Kidney (tissue), 14 donors: ENCODE results near the gene SMYD3. TPM values are rescaled to one million over a fixed set of nuclear protein-coding genes. Genes with fewer than 3 reads are reported as not detected.

ENCODE experiments used
- DNase-seq, 5 donors: peaks; one replicate each; pipeline ENCODE4 v3.0.0-alpha.2; 2013 to 2020
- FAIRE-seq: peaks from 2 replicates; lab custom pipeline; 2012; peaks lifted over from hg19 to GRCh38; lab: Jason Lieb, UNC
- H3K27ac ChIP-seq, 2 donors: one replicate each; pipeline ENCODE4 v1.7.0; 2013; ENCODE audit warnings: low read depth in 2 of 2, low read length in 2 of 2, inconsistent platforms in 1 of 2
- H3K27me3 ChIP-seq: one replicate; pipeline ENCODE4 v1.7.1; 2013; ENCODE audit warnings: low read length, inconsistent platforms; ENCODE audit not compliant: control insufficient read depth, insufficient read depth
- H3K36me3 ChIP-seq, 3 donors: one replicate each; pipeline versions ENCODE4 v1.7.0 to v1.7.1; 2013; ENCODE audit warnings: low read length in 3 of 3, control low read depth in 1 of 3, inconsistent platforms in 1 of 3; ENCODE audit not compliant: insufficient read depth in 3 of 3, control insufficient read depth in 2 of 3
- H3K4me1 ChIP-seq, 3 donors: one replicate each; pipeline versions ENCODE4 v1.7.0 to v1.7.1; 2013; ENCODE audit warnings: low read length in 3 of 3, inconsistent platforms in 1 of 3, low read depth in 1 of 3; ENCODE audit not compliant: control insufficient read depth in 2 of 3, insufficient read depth in 2 of 3
- H3K4me3 ChIP-seq, 3 donors: one replicate each; pipeline versions ENCODE4 v1.7.0 to v1.8.1; 2013; ENCODE audit warnings: low read length in 3 of 3, control low read depth in 1 of 3, inconsistent platforms in 1 of 3
- H3K9ac ChIP-seq, 3 donors: one replicate each; pipeline versions ENCODE4 v1.7.0 to v1.7.1; 2013; ENCODE audit warnings: low read length in 3 of 3, control low read depth in 1 of 3, inconsistent platforms in 1 of 3
- H3K9me3 ChIP-seq, 3 donors: one replicate each; pipeline versions ENCODE4 v1.7.0 to v1.7.1; 2013; ENCODE audit warnings: low read length in 3 of 3, control low read depth in 1 of 3, inconsistent platforms in 1 of 3; ENCODE audit not compliant: control insufficient read depth in 2 of 3, insufficient read depth in 1 of 3
- intact Hi-C: fragments of 100-400 bp; cut with DNase I; formaldehyde crosslinking; loops from one replicate; pipeline ENCODE4 v1.11.1; 2022
- polyA plus RNA-seq: library from polyadenylated mRNA; stranded (reverse); fragments of 350-450 nt; fragmentation: Illumina TruSeq; extraction: RNeasy Lipid Tissue Mini Kit (QIAGEN cat#74804); gene quantifications from one replicate; pipeline ENCODE4 v1.2.3, GENCODE V29; 2014; ENCODE audit warnings: low read depth, low replicate concordance; ENCODE audit not compliant: insufficient read depth
- total RNA-seq: library from RNA; stranded (reverse); fragmentation: NEBNext Ultra II Directional; extraction: Animal tissue kit (Norgen Biotek cat#: 25700); gene quantifications from one replicate; pipeline ENCODE4 v1.2.1, GENCODE V29; 2021
- TF ChIP-seq, protein P1 (sequence below): IDR thresholded peaks from 3 replicates; pipeline ENCODE4 v1.5.1; 2012; ENCODE audit warnings: mild to moderate bottlenecking, moderate library complexity, borderline replicate concordance; ENCODE audit not compliant: insufficient read depth; ENCODE audit errors: extremely low read depth
- donor health status: control.
- donor health status: control.
- donor health status: control.
- donor health status: control.
- donor health status: control.
- donor health status: DM: yes; HTN: yes; CAD: no.
- donor health status: Normal renal cell carcinoma (clear cell type).

SMYD3 gene
- total and polyA plus RNA-seq, 2 donors from 2014 or later: 23.3 to 23.9 TPM

DNA sequence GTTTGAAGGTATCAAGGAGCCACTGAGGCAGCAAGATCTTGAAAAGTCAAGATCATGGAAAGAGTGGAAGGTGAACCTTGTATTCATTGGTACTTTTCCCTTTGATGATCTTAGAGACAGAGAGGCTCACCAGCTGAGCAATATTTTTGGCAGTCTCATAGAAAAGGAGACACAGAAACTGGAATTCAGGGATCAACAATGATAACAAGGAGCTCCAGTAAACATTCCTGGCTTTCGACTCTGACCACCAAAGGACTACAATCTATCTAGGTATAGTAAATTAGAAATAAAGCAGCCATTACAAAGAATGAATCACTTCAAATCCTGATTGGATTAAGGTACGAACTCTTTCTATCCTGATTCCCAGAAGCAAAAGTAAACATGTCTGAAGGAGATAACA is 736.9 kb downstream of the SMYD3 start:
- Histone ChIP-seq H3K36me3 (no peaks in the 10 kb centered on the region), H3K9me3 (no peaks in the 10 kb centered on the region), H3K4me3 (no peak overlapping the region), H3K9ac (no peak overlapping the region), H3K27ac (no peak overlapping the region), H3K4me1 (no peaks in the 10 kb centered on the region), H3K27me3 (no peaks in the 10 kb centered on the region)
- TF ChIP-seq, protein P1, sequence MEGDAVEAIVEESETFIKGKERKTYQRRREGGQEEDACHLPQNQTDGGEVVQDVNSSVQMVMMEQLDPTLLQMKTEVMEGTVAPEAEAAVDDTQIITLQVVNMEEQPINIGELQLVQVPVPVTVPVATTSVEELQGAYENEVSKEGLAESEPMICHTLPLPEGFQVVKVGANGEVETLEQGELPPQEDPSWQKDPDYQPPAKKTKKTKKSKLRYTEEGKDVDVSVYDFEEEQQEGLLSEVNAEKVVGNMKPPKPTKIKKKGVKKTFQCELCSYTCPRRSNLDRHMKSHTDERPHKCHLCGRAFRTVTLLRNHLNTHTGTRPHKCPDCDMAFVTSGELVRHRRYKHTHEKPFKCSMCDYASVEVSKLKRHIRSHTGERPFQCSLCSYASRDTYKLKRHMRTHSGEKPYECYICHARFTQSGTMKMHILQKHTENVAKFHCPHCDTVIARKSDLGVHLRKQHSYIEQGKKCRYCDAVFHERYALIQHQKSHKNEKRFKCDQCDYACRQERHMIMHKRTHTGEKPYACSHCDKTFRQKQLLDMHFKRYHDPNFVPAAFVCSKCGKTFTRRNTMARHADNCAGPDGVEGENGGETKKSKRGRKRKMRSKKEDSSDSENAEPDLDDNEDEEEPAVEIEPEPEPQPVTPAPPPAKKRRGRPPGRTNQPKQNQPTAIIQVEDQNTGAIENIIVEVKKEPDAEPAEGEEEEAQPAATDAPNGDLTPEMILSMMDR: no peak
- FAIRE-seq (no peak), DNase-seq (no peak)
- intact Hi-C loops: no loop called here

DNA sequence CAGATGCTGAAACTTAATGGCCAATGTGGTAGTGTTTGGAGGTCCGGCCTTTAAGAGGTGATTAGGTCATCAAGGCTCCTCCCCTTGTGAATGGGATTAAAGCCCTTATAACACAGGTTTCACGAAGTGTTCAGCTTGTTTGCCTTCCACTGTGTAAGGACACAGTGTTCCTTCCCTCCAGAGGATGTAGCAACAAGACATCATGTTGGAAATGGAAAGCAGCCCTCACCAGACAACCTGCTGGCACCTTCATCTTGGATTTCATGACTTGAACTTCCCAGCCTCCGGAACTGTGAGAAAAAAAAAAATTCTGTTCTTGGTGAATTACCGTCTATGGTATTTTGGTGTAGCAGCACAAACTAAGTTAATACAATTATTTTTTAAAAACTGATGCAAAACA is 738.5 kb downstream of the SMYD3 start:
- TF ChIP-seq, protein P1: no peak
- DNase-seq (no peak), FAIRE-seq (no peak)
- Histone ChIP-seq H3K4me3 (no peak overlapping the region), H3K9me3 (no peaks in the 10 kb centered on the region), H3K4me1 (no peaks in the 10 kb centered on the region), H3K27ac (no peak overlapping the region), H3K9ac (no peak overlapping the region), H3K36me3 (no peaks in the 10 kb centered on the region), H3K27me3 (no peaks in the 10 kb centered on the region)
- intact Hi-C loops: no loop called here

DNA sequence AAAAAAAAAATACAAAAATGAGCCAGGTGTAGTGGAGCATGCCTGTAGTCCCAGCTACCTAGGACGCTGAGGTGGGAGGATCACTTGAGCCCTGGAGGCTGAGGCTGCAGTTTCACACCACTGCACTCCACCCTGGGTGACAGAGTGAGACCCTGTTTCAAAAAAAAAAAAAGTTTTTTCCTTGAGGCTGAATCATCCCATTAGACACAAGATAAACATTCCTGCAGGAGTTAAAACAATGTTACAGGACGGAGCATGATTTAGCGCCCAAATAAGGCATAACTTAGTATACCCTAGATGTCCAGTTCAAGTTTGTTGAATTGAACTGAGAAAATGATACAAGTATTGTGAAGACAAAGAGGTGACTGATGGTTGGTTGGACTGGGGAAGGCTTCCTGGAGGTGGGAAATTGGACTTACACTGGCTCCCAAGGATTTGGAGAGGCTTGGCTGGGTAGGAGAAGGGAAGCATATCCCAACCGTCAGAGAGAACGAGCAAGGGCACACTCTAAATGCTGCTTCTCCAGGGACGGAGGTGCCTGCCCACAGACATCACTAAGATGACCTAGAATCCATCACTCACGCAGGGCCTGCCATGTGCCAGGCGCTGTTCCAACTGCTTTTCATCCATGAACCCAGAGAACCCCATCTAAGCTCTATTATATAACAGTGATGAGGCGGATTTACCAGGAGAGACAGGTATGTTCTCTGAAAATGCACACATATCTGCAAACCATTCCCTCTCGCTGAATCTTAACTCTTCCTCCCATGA is 741.7 kb downstream of the SMYD3 start:
- no peaks in the 10 kb centered on the region for H3K27me3 ChIP-seq
- H3K4me3 ChIP-seq: no peak overlapping the region
- DNase-seq (peak in 3 of 5 donors; percentile 62 to 80 (median 71)), FAIRE-seq (no peak)
- no peak overlapping the region for H3K27ac ChIP-seq
- no peaks in the 10 kb centered on the region for H3K36me3 ChIP-seq
- H3K9ac ChIP-seq: no peak overlapping the region
- intact Hi-C loops: no loop called here
- no peaks in the 10 kb centered on the region for H3K4me1 ChIP-seq
- no peaks in the 10 kb centered on the region for H3K9me3 ChIP-seq
- TF ChIP-seq, protein P1: no peak
